Heart left ventricle (tissue), 16 donors: Measurements from ENCODE around the gene CTU1. TPM values are rescaled to one million over a fixed set of nuclear protein-coding genes. Genes with fewer than 3 reads are reported as not detected.

Experiments used
- ATAC-seq, 4 donors: fragments of 200-7000 bp; cut with Tn5 transposase; one replicate each; pipeline ENCODE4 v1.9.1; 2020 to 2022; ENCODE audit warnings: moderate library complexity in 4 of 4, mild to moderate bottlenecking in 3 of 4, moderate number of reproducible peaks in 1 of 4
- DNase-seq, 5 donors: peaks; one replicate each; pipeline ENCODE4 v3.0.0-alpha.2; 2020
- H3K27ac ChIP-seq, 12 donors: fragments of 200-600 bp; sonication (generic) in 4 of 12; one replicate each; pipeline versions ENCODE4 v1.5.0 to v1.8.0; 2016 to 2022; ENCODE audit warnings: mild to moderate bottlenecking in 2 of 12
- H3K27me3 ChIP-seq, 9 donors: fragments of 200-600 bp; sonication (generic) in 2 of 9; one replicate each; pipeline versions ENCODE4 v1.5.1 to v1.8.0; 2016 to 2022; ENCODE audit warnings: mild to moderate bottlenecking in 3 of 9
- H3K36me3 ChIP-seq, 9 donors: fragments of 200-600 bp; sonication (generic) in 2 of 9; one replicate each; pipeline versions ENCODE4 v1.5.0 to v1.8.0; 2018 to 2022; ENCODE audit warnings: mild to moderate bottlenecking in 2 of 9
- H3K4me1 ChIP-seq, 12 donors: fragments of 200-600 bp; sonication (generic) in 4 of 12; one replicate each; pipeline versions ENCODE4 v1.5.0 to v1.8.0; 2016 to 2022; ENCODE audit warnings: mild to moderate bottlenecking in 3 of 12
- H3K4me3 ChIP-seq, 12 donors: fragments of 200-600 bp; sonication (generic) in 4 of 12; one replicate each; pipeline versions ENCODE4 v1.5.0 to v1.8.0; 2017 to 2022; ENCODE audit warnings: mild to moderate bottlenecking in 9 of 12, moderate library complexity in 4 of 12
- H3K9me3 ChIP-seq, 12 donors: fragments of 200-600 bp; sonication (generic) in 4 of 12; one replicate each; pipeline versions ENCODE4 v1.5.0 to v1.8.0; 2016 to 2022; ENCODE audit warnings: mild to moderate bottlenecking in 1 of 12
- CTCF ChIP-seq, 12 donors: fragments of 200-600 bp; sonication (generic) in 4 of 12; IDR thresholded peaks; one replicate each; pipeline versions ENCODE4 v1.5.0 to v1.8.0; 2018 to 2022; ENCODE audit warnings: antibody characterized with exemption in 12 of 12, mild to moderate bottlenecking in 5 of 12
- POLR2A ChIP-seq, 2 donors: fragments of 450-650 bp; IDR thresholded peaks; one replicate each; pipeline ENCODE4 v1.6.1; 2017; ENCODE audit warnings: antibody characterized with exemption in 2 of 2, mild to moderate bottlenecking in 2 of 2, moderate library complexity in 2 of 2
- WGBS, 4 donors: extraction: QIAGEN DNeasy Blood & Tissue Kit in 2 of 4; methylation state at CpG; one replicate each; pipeline versions ENCODE4 v1.1.5 to v1.1.7; 2013 to 2018; 5-methylcytosine and 5-hydroxymethylcytosine counted together
- intact Hi-C, 10 donors: fragments of 100-400 bp; cut with DNase I; formaldehyde crosslinking; loops; one replicate each; pipeline versions ENCODE4 v1.11.1 to v1.14.2; 2022
- polyA plus RNA-seq, 2 donors: library from polyadenylated mRNA; stranded (reverse); fragments of 200-250 nt; gene quantifications; one replicate each; pipeline ENCODE4 v1.2.3, GENCODE V29; 2013
- total RNA-seq, 9 donors: library from RNA; depleted of rRNA in 2 of 9; stranded (reverse); fragments of >200 nt in 2 of 9; fragmentation: NEBNext Ultra II Directional in 3 of 9; extraction: Animal tissue kit (Norgen Biotek cat#: 25700) in 3 of 9; gene quantifications; one replicate each; pipeline versions ENCODE4 v1.1.0 to v1.2.4, GENCODE V29; 2016 to 2023
- donor health status: ischemic (EF 13 %, LVEDD 7.1; RV severe dilation, severe dysfunction).
- donor health status: healthy with polysubstance abuse.
- donor health status: DM: no; HTN: yes; CAD: no.
- donor health status: DM: no; HTN: no; CAD: no.
- donor health status: ischemic (EF 25% LVEDD 6.9; RV normal size, moderate dysfunction).
- donor health status: ischemic (EF 25% LVEDD 5.7; RV mildly dilated, moderate dysfunction).
- donor health status: healthy.
- donor health status: DM: yes; HTN: yes; CAD: no.
- donor health status: ischemic (EF 35%, LVEDD 5.7; RV mildly dilated, moderate dysfunction).
- donor health status: nonischemic (EF 11% LVEDD 7.7; RV severe dilation, severe dysfunction).
- donor health status: DM: yes; HTN: yes; CAD: no.
- donor health status: PGD.
- donor health status: ischemic (EF 29% LVEDD 5.4; RV normal size, mild dysfunction).
- donor health status: nonischemic (EF 23%, LVEDD 6.1; RV moderate dilation, normal function).

Gene CTU1
- total and polyA plus RNA-seq, 11 donors, result 1.4 to 11.2 (median 3.9) TPM

DNA sequence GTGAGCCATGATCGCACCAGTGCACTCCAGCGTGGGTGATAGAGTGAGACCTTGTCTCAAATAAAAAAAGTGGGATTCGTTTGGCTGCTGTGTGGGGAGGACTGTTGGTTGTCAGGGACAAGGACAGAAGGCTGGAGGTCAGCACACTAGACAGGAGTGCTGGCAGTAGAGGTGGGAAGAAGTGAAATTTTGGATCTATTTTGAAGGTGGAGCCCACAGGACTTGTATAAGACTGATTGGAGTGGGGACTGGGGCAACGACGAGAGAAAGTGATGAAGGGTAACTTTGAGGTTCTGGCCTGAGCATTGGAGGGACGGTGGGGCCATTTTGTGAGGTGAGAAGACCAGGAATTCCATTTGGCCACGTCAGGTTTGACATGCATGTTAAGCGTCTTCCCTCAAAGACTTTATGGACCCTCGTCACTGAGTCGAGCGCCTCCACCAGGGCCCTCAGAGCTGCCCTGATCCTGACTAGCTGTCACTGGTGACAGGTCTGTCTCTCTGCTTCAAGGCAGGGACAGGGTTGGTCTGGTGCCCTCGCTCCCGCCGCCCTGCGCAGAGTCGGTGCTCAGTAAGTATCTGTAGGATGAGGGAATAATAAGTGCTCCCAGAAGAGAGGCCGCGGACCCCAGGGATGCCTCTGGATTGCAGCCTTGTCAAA lies 673 bp downstream of the CTU1 start:
- intact Hi-C loops, result loop anchor here in 2 of 10 donors (5.0 to 10.0 kb wide), 4 partner anchors 303 to 733 kb away; partner anchors contain the start of gene NR1H2 (in 2 of the 2)
- Histone ChIP-seq H3K9me3 (no peaks in the 10 kb centered on the region), H3K4me3 (peak overlapping the region; percentile 41 to 91 (median 77)), H3K27ac (peak overlapping the region in 11 of 12 donors; percentile 14 to 81 (median 70)), H3K36me3 (peaks cover 0 to 21% (median 13%) of the 10 kb centered on the region in 9 donors), H3K4me1 (peaks cover 0 to 21% (median 13%) of the 10 kb centered on the region in 12 donors), H3K27me3 (no peaks in the 10 kb centered on the region)
- TF ChIP-seq POLR2A (IDR thresholded peaks at IDR 0.05) (no peak), CTCF (IDR thresholded peaks at IDR 0.05) (peak in 1 of 12 donors; percentile 9)
- 18 to 21% (median 18%) methylated on average over 17 to 18 of the region's 18 CpGs for WGBS, 4 donors
- no peak for DNase-seq
- peak; percentile 1 to 12 (median 4) for ATAC-seq

DNA sequence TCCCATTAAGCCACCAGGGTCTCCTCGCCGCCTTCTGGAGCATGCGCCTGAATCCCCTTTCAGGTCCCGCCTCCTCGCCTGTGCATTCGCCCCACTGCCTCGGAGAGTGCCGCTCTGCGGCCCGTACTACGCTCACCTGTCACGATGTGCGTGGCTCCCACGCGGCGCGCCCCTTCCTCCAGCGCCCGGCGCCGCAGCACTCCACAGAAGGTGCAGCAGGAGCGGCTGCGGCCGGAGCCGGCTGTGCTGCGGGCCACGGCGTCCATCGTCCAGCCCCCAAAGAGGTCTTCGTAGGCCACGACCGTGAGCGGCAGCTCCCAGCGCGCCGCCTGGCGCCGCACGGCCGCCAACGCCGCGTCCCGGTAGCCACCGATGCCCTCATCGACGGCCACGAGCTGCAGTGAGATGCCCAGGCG lies 4.3 kb downstream of the CTU1 start:
- Histone ChIP-seq H3K27ac (no peak overlapping the region), H3K4me3 (peak overlapping the region in 4 of 12 donors; percentile 12 to 40 (median 24)), H3K9me3 (no peaks in the 10 kb centered on the region), H3K27me3 (no peaks in the 10 kb centered on the region), H3K36me3 (peaks cover 0 to 45% (median 23%) of the 10 kb centered on the region in 9 donors), H3K4me1 (peaks cover 0 to 28% (median 15%) of the 10 kb centered on the region in 12 donors)
- DNase-seq (no peak), ATAC-seq (no peak)
- WGBS, 4 donors, result 75 to 90% (median 80%) methylated on average over 42 to 49 of the region's 49 CpGs
- TF ChIP-seq POLR2A (IDR thresholded peaks at IDR 0.05), result no peak
- TF ChIP-seq CTCF (IDR thresholded peaks at IDR 0.05), result no peak
- intact Hi-C loops, result loop anchor here in 2 of 10 donors (10.0 kb wide), 3 partner anchors 299 to 729 kb away; partner anchors contain the start of gene NR1H2 (in 2 of the 2)

GRCh38 chr19:51102991-51103390 lies 5.2 kb downstream of the CTU1 start:
- H3K27ac ChIP-seq, result no peak overlapping the region
- intact Hi-C loops, result loop anchor here in 2 of 10 donors (10.0 kb wide), 3 partner anchors 298 to 728 kb away; partner anchors contain the start of gene NR1H2 (in 2 of the 2)
- peaks cover 0 to 32% (median 12%) of the 10 kb centered on the region in 12 donors for H3K4me1 ChIP-seq
- no peaks in the 10 kb centered on the region for H3K9me3 ChIP-seq
- 87 to 96% (median 90%) methylated on average over 7 of the region's 7 CpGs for WGBS, 4 donors
- no peaks in the 10 kb centered on the region for H3K27me3 ChIP-seq
- DNase-seq (no peak), ATAC-seq (no peak)
- no peak overlapping the region for H3K4me3 ChIP-seq
- H3K36me3 ChIP-seq, result peaks cover 0 to 45% (median 23%) of the 10 kb centered on the region in 9 donors
- no peak for TF ChIP-seq POLR2A (IDR thresholded peaks at IDR 0.05)
- TF ChIP-seq CTCF (IDR thresholded peaks at IDR 0.05), result no peak

DNA sequence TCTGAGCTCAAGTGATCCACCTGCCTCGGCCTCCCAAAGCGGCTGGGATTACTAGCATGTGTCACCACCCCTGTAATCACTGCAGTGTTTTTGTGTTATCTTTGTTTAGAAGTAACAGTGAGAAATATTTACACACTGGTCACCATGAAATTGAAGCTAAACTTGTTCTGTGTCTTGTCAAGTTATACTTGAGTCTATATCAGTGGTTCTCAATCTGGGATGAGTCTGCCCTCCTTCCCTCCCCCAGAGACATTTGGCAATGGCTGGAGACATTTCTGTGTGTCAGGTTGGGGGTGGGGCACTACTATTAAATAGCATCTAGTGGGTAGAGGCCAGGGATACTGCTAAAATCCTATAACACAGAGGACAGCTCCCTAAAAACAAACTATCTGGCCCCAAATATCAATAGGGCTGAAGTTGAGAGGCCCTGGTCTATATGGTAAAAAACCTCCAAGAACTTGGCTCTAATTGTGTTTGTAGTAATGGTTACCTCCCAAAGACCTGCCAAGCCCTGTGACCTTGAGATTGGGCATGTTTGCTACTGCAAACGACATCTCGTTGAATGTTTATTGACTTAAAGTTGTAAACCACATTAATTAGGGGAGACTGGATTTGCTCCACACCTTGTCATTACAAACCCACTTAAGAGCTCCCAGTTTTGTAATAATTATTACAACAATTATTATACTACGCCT lies 6.9 kb downstream of the CTU1 start:
- Histone ChIP-seq H3K27me3 (no peaks in the 10 kb centered on the region), H3K4me3 (no peak overlapping the region), H3K27ac (peak overlapping the region in 2 of 12 donors; percentile 36 to 42), H3K36me3 (peaks cover 0 to 45% (median 23%) of the 10 kb centered on the region in 9 donors), H3K4me1 (peaks cover 0 to 23% (median 3%) of the 10 kb centered on the region in 12 donors), H3K9me3 (no peaks in the 10 kb centered on the region)
- ATAC-seq, result peak in 2 of 4 donors; percentile 37 to 41
- no peak for TF ChIP-seq POLR2A (IDR thresholded peaks at IDR 0.05)
- TF ChIP-seq CTCF (IDR thresholded peaks at IDR 0.05), result no peak
- no peak for DNase-seq
- intact Hi-C loops, result loop anchor here in 2 of 10 donors (10.0 kb wide), 3 partner anchors 297 to 727 kb away; partner anchors contain the start of gene NR1H2 (in 2 of the 2)
- 57 to 67% (median 59%) methylated on average over 5 of the region's 5 CpGs for WGBS, 4 donors
